NCI-H345 (cell line): Measurements from ENCODE around the gene WWTR1.

Experiments used
- DNase-seq: peaks from one replicate; lab custom pipeline; 2025; lab: John Stamatoyannopoulos, UW

WWTR1 gene

GRCh38 chr3:149623824-149624223 lies 34.0 kb downstream of the WWTR1 start:
- no peak for DNase-seq

GRCh38 chr3:149621218-149622005 lies 36.4 kb downstream of the WWTR1 start:
- no peak for DNase-seq

- no peak for DNase-seq
These were observed 37.4 kb downstream of the WWTR1 start for GRCh38 chr3:149620291-149621020.

GRCh38 chr3:149619136-149619535 lies 38.7 kb downstream of the WWTR1 start:
- no peak for DNase-seq

GRCh38 chr3:149618151-149619123 lies 39.4 kb downstream of the WWTR1 start:
- no peak for DNase-seq

- DNase-seq: no peak
These were observed 42.0 kb downstream of the WWTR1 start for GRCh38 chr3:149615731-149616221.

GRCh38 chr3:149613988-149614387 lies 43.8 kb downstream of the WWTR1 start:
- DNase-seq: no peak

GRCh38 chr3:149612456-149612855 lies 45.4 kb downstream of the WWTR1 start:
- DNase-seq: no peak

GRCh38 chr3:149611149-149611548 lies 46.7 kb downstream of the WWTR1 start:
- no peak for DNase-seq

GRCh38 chr3:149610351-149611105 lies 47.3 kb downstream of the WWTR1 start:
- no peak for DNase-seq

- DNase-seq: no peak
These were observed 48.2 kb downstream of the WWTR1 start for GRCh38 chr3:149609595-149609994.

- DNase-seq: no peak
These were observed 48.8 kb downstream of the WWTR1 start for GRCh38 chr3:149608987-149609386.

- DNase-seq: no peak
These were observed 51.9 kb downstream of the WWTR1 start for GRCh38 chr3:149605902-149606301.

- no peak for DNase-seq
These were observed 53.5 kb downstream of the WWTR1 start for GRCh38 chr3:149604125-149604875.

- DNase-seq: no peak
These were observed 54.4 kb downstream of the WWTR1 start for GRCh38 chr3:149603126-149604074.

- no peak for DNase-seq
These were observed 57.2 kb downstream of the WWTR1 start for GRCh38 chr3:149600634-149601033.

- DNase-seq: no peak
These were observed 58.6 kb downstream of the WWTR1 start for GRCh38 chr3:149599236-149599635.

- no peak for DNase-seq
These were observed 61.6 kb downstream of the WWTR1 start for GRCh38 chr3:149596134-149596770.
